Dermis microvascular lymphatic vessel endothelial cell (primary cell): ENCODE measurements around the gene EDIL3. TPM values are rescaled to one million over a fixed set of nuclear protein-coding genes. Genes with fewer than 3 reads are reported as not detected.
"Not testable (repeated sequence)": the region's sequence is repeated elsewhere in the genome, so short reads cannot be mapped to it uniquely, and the experiment has no call there.

Experiments used
- DNase-seq, 2 donors: peaks; one replicate each; pipeline versions ENCODE4 v3.0.0 to v3.0.0-alpha.2; 2010; ENCODE audit warnings: low read depth in 2 of 2
- total RNA-seq: library from RNA; depleted of rRNA; stranded (reverse); fragments of >200 nt; gene quantifications from 2 replicates; pipeline ENCODE4 v1.2.1, GENCODE V29; 2014

Gene EDIL3
- total RNA-seq, 1 donor from 2014 or later: under 0.01 TPM

DNA sequence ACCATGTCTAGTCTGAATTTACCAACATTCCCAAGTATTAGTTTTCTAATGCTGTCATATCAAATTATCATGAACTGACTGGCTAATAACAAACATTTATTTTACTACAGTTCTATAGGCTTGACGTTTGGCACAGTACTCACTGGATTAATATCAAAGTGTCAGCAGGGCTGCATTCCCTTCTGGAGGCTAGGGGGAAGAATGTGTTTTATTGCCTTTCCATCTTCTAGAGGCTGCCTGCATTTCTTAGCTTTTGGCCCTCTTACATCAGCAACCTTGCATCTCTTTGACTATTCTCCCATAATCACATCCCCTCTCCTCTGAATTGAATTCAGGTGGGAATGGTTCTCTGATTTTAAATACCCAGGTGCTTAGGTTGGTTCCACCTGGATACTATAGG is 84.7 kb downstream of the EDIL3 start:
- no peak for DNase-seq

DNA sequence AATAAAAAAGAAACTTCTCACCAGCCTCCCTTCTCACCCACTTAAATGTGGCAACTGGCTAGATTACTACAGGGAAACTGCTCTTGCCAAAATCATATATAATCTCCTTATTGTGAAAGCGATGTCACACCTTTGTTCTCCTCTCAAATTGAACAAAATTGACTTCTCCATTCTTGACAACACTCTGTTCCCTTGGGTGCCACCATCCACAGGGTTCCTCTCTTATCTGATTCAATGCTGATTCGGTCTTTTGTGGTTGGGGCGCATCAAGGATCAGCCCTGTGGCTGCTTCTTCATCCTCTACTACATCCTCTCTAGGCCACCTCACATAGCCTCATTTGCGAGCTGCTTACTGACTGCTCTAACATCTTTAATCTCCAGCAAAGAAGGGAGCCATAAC is 86.1 kb downstream of the EDIL3 start:
- DNase-seq: no peak

DNA sequence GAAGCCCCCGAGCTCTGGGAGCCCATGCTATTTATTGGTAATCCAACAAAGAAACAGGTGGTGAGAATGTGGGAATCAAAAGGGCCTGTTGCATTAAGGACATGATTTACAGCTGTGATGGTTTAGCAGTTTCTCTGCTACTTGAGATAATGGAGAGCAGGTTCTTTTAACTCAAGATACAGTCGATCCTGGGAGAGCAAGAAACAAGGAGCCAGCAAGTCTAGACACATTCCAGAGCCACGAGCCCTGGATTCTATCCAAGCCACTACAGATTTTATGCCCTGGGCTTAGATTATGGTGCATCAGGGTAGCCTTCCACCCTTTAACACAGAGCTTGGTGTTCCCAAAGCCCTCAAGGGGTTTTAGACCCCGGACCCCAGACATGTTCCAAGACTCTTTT is 87.0 kb downstream of the EDIL3 start:
- not testable (repeated sequence) for DNase-seq

DNA sequence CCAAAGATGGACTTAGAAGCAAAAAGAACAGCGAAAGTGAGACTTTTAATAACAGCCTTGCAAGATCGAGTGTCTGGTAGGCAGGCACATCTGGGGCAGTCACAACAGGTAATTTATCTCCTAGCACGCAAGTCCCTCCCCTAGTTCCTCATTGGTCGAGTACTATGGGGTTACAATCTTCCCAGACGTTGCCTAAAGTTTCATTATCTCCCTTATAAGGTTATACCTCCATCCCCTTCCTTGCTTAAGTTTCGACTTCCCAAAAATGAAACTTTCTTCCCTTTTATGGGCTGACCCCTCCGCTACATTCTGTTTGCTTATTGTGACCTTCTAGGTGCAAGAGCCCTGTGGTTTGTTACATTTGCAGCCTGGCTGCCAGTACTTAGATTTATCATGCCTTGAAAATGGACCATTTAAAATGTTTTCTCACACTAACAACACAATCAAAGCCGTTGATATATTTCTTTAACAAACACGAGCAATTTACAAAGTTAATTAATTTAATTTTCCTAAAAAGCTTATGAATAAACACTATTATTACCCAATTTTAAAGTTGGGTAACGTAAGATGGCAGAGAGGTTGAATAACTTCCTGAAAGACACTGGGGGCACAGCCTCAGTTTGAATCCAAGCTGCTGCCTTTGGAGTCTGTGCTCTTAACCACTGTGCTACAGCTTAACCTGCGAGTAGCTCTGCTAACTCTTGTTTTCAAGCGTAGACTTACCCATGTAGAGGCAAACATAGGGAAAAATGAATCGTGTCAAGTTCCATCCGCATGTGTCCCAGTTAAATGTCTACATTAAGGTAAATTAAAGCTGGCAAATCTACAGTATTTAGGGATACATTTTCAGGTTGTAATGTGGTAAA is 91.7 kb downstream of the EDIL3 start:
- no peak for DNase-seq

DNA sequence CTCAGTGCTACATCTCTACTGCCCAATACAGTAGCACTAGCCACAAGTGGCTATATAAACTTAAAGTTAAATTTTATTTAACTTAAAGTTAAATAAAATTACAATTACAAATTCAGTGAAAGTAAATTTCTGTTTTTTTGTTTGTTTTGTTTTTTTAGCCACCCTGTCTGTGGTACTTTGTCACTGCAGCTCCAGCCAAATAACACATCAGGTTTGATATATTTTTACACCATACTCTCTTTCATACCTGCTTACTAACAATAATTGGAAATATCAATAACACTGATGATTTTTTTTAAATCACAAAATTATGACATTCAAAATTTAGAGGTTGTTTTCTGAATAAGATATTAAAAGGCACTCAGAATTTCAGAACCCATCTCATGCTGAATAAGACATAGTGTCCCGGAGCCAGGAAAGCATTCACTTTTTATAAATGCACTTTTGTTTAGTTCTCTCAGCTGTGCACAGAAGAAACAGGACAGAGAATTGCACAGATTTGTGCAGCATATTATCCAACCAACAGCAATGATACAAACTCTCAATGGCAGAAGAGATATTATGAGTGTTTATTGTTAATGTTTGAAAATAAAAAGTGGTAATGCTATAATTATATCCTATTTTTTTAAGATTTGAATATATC is 92.6 kb downstream of the EDIL3 start:
- no peak for DNase-seq

DNA sequence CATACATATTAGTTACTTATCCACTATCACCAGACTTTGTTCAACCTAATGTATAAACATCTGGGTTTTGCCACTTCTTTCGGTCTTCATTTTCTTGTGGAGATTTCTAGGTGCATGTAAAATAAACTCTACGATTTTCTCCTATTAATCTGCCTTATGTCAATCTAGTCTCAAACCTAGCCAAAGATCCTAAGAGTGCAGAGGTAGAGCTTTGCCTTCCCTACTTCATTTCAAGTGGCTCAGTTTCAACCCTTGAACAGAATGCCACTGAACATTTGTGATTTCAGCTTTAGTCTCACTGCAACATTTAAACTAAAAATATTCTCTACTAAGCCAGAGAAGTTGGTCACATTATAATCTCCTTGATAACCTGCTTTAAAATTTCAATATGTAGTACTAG is 94.0 kb downstream of the EDIL3 start:
- no peak for DNase-seq

DNA sequence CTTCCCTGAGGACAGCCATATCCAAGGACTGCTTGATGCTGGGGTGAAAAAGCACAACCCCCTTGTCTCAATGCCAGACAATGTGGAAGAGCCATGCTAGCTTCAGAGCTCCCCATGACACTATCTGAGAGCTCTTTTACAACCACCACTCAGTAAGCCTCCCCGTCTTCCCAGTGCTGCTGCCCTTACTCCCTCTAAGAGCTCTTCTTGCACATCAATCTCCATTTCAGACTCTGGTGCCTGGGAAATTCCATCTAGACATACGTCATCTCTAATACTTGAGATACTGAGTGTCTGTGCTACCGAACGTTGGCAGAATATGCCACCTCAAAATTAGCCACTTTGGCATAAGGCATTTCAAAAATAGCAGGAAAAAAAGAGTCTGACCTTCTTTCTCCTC is 94.5 kb downstream of the EDIL3 start:
- DNase-seq: no peak

DNA sequence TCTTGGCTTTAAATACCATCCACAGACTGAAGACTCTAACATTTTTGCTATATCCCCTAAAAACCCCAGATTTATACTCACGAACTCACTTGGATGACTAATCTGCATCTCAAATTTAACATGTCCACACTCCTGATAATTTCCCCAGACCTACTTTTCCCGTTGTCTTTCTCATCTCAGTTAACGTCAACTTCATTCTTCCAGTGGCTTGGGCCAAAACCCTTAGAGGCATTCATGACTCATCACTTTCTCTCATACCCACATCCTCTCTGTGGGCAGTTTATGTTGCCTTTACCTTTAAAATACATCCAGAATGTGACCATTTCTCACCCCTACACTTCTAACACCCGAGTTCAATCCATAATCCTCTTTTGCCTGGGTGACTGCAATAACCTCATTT is 96.7 kb downstream of the EDIL3 start:
- DNase-seq: peak in 1 of 2 donors; percentile 32

DNA sequence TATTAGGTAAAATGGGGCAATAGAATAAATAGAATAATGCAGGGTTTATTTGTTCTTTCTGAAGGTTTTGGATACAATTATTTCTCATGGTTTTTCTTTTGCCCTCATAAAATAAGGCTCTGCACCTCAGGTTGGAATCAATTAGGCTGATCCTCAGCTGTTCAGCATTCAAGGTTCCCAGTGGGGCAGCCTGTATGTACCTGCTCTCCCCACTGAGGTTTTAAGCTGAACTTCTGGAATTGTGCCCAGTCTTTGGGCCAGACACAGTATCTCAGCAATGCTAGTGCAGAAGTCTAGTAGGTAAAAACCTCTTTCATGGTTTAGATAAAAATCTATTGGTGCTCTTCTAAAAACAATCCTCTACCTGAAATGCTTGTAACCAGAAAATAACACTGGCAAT is 98.0 kb downstream of the EDIL3 start:
- no peak for DNase-seq

DNA sequence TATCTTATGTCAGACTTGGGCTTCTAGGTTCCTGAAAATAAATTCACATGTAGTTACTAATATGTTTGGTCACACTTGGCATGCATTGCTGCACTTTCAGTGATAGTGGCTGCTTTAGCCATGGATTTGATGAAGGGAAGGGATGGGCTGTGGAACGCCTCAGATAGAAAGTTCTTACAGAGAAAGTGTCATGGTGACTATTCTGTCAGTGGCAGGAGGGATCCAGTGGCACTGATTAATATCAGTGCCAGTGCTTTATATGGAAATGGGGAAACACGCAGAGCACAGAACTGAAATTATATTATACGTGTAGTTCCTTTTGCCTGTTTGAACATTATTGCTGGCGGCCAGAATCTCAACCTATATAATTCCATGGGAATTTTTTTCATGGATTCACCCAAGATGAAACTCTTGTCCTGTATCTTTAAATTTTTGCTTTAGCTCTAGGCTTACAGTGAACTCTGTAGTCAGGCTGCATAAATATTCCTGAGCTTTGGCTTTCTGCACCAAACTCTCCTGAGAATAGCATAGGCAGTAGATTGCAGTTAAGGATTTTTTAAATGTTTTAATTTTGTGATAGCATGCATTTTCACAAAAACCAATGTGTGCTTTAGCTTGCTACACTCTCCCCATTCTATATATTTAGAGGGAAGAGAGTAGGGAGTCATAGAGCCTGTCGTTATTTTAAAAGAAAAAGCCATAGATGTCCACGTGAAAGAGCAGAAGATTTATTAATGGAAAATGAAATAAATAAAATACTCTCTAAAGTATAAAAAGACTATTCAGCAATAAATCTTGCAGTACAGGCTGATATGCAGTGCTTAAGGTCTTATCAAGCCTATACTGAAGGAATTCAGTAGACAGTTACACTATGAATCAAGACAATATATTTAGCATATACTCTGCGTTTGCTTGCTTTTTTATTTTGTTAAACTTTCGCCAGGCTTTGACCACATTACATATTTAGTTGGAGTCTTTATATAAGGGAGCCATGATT is 98.7 kb downstream of the EDIL3 start:
- no peak for DNase-seq

DNA sequence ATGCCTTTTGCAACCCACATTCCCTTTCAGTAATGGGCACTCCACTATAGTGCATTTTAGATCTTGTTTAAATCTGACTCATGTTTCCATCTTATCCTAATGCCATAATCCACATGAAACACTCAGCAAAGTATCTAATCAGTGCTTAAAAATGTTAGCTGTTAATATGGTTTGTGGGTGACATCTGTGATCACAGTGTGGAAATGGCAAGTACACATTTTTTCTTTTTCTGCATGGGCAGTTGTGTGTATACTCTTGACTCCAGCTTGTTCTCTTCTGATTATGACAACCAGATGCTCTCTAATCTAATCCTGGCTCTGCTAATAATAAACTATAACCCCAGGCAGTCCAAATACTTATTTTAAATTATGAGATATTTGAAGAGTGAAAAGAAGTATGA is 103.3 kb downstream of the EDIL3 start:
- no peak for DNase-seq

DNA sequence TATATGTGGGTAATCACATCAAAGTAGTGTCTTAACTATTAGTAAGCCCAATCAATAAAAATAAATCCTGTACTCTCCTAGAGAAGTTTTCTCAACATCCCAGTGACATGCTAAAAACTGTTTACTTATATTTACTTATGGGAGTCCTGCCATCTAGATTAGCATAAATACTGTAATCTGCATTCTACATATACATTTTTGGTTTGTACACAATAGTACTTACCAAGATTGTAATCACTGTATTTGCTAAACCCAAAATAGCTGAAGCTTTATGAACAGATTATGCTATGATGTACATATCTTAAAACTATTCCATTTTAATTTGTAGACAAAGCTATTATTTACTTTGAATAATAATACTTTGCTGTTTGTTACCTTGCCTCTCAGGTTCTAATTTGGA is 105.4 kb downstream of the EDIL3 start:
- DNase-seq: no peak

DNA sequence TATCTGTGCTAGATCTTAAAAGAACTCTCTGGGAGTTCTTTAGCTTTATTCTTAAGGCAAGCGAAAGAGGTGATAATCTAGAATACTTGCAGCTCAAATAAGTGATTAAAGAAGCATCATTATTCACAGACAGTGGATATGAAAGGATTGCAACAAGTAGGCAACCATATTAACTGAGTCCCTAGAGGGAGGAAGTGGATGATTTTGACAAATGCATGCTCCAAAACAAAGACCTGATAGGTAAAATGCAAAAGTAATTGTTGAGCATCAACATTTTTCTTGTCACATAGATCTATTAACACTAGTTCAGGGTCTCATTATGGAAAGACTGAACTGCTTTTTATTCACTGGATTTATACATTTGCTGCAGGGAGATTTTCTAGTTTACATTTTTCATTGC is 109.1 kb downstream of the EDIL3 start:
- DNase-seq: no peak

DNA sequence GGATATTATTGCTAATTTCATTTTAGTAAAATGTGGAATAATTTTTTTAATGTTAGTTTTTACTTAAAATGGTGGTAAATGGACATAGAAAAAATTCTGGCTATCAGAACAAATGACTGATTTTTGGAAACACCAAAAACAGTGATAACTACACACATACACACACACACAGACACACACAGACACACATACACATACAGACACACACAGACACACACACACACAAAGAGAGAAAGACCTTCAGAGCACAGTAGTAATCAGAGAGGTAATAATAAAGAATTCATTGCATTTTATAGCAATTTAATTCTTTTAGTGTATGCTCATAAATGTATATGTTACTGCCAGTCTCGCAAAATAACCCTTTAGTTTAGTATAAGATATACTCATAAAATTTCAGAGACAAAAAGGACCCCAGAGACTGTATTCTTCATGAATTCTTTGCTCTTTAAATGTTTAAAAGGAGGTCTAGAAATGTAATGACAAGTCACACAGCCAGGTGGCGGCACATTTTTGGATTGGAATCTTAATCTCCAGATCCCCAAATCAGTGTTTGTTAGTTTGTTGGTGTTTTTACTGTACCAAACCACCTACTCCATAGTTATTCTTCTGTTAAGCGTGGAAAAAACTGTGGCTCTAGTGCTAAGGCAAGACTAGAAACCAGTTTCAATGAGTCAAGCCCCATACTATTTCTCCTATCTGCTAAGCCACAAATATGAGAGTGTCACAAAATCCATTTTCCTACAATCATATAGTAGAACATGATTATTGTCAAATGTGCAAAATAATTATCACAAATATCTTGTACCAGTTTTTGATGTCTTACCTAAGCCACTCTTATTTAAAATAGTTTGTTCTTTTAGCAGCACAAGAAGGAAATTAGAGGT is 109.9 kb downstream of the EDIL3 start:
- DNase-seq: peak; percentile 0 to 32

DNA sequence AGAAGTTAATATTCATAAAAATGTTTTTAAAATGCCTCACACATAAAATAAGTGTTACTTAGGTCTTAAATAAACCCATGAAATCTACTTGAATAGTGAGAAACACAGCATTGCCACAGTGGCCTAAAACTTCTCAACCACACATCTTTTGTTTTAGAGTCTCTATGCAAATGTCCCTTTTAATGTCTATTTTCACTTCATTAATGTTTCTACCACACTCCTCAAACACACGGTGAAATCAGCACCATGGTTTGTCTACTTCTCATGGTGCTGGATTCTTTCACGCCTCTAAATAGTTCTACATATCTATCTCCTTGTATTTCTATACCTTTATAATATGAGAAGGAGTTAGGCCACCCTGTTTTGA is 111.2 kb downstream of the EDIL3 start:
- no peak for DNase-seq

DNA sequence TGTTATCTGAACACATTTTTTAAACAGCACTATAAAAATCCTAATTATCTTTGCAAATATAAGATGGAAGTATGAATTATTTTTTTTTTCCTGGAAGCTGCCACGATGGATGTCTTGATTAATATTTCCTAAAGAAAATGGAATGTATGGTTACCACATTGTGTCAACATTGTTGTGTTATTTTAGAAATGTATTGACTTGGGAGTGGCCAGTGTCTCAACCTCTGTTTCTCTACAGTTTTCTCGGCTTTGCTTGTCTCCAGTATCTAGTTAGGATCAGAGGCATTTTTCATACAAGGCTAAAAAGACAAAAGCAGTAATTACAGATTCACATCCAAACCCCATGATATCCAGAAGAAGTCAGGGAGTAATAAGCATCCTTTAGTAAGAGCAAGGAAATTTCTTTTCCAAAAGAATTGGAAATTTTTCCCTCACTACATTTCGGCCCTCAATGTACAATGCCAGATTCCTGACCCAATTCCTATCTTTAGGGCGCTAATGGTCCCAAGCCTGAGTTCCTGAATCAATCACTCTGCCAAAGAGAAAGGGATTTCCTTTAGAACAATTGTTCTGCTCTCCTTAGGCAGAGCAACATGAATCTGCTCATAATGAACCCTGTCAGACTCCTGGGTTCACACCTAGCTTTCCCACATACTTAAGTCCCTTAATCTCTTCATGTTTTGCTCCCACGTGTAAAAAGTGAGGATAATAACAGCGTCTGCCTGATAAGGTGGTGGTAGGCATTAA is 111.7 kb downstream of the EDIL3 start:
- DNase-seq: peak in 1 of 2 donors; percentile 9

DNA sequence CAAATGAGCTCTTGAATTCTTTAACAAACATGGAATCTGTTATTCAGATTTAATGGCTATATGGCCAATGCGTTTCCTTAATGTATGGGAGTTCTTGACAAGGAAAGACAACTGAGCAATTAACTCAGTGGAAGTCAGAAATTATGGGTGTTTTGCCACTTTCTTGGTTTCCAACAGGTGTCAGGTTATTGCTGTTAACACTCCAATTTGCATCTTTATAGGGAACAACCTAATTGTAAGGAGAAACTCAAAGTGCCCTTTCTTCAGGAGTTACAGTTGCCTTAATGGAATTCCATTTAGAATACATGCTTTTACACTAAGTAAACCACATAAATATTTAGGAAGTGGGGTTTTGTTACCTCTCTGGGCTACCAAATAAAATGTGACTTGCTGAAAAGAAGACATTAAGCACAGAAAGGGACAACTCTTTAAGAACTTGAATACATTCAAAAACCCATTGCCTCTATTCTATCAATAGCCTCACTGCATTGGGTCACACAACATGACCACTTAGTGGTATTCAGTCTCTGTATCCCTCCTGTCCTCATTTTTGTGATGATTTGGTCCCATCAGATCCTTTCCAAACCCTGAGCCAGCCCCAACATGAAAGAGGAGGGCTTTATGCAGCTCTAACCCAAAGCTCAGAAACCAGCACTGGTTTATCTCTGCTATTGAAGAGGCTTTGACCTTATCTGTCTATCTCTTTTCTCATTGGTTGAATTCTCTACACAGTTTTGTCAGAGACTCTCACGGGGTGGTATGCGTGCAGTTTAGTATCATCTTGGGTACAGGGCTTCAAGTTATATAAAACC is 118.7 kb downstream of the EDIL3 start:
- DNase-seq: no peak

DNA sequence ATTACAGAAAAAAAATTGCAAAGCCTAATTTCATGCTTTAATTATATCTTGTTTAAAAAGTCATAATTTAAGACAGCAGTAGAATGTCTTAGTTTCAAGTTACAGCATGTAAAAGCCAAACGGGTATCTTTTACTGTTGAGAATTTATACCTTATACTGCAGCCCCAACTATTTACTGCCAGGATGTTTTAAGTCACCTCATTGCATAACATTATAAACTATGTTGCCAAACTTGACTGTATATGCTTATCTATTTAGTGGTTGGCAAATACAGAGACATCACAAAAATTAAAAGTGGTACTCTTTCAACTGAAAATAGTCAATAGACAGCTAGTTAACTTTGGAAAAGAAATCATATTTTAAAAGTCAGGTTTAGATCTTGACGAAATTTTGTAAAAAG is 119.5 kb downstream of the EDIL3 start:
- DNase-seq: no peak

DNA sequence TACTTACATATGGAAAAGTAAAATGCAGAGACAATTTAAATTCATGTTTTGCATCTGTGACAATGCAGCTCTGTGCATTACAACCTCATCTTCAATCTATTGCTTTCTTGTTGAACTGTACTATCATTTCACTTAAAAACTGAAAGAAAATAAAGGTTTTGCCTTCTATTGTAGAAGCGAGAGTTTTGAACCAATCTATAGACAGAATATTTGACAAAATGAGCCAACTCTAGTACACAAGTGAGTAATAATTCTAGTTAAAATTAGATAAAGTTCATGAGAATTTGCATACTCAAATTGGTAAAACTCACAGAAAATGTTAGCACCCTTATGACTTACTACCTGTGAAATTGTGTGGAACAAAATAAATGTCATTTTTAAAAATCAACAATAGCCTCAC is 123.7 kb downstream of the EDIL3 start:
- no peak for DNase-seq
